Cerebellar cortex (tissue), 1 donor: ENCODE data around the gene CATSPERB.
"Not testable (repeated sequence)": the region's sequence is repeated elsewhere in the genome, so short reads cannot be mapped to it uniquely, and the experiment has no call there.

ENCODE experiments used
- DNase-seq: peaks from one replicate; pipeline ENCODE4 v3.0.0-alpha.2; 2015; ENCODE audit warnings: low spot score

The CATSPERB gene

GRCh38 chr14:91732439-91732838 lies 553 bp upstream of the CATSPERB start:
- no peak for DNase-seq

GRCh38 chr14:91731018-91731417 lies 868 bp downstream of the CATSPERB start:
- DNase-seq: no peak

GRCh38 chr14:91729756-91730155 lies 2.1 kb downstream of the CATSPERB start:
- DNase-seq: no peak

- DNase-seq: no peak
Measured at GRCh38 chr14:91728616-91729183, 3.2 kb downstream of the CATSPERB start.

GRCh38 chr14:91727121-91727520 lies 4.8 kb downstream of the CATSPERB start:
- DNase-seq: no peak

- no peak for DNase-seq
Measured at GRCh38 chr14:91723501-91723900, 8.4 kb downstream of the CATSPERB start.

- DNase-seq: no peak
Measured at GRCh38 chr14:91722386-91722785, 9.5 kb downstream of the CATSPERB start.

- no peak for DNase-seq
Measured at GRCh38 chr14:91719839-91720238, 12.0 kb downstream of the CATSPERB start.

- DNase-seq: no peak
Measured at GRCh38 chr14:91716999-91717398, 14.9 kb downstream of the CATSPERB start.

GRCh38 chr14:91714805-91715204 lies 17.1 kb downstream of the CATSPERB start:
- no peak for DNase-seq

GRCh38 chr14:91708795-91709194 lies 23.1 kb downstream of the CATSPERB start:
- no peak for DNase-seq

GRCh38 chr14:91706996-91707395 lies 24.9 kb downstream of the CATSPERB start:
- DNase-seq: no peak

- DNase-seq: no peak
Measured at GRCh38 chr14:91694643-91695042, 37.2 kb downstream of the CATSPERB start.

- no peak for DNase-seq
Measured at GRCh38 chr14:91693346-91693745, 38.5 kb downstream of the CATSPERB start.

GRCh38 chr14:91692075-91692474 lies 39.8 kb downstream of the CATSPERB start:
- no peak for DNase-seq

- no peak for DNase-seq
Measured at GRCh38 chr14:91689608-91690007, 42.3 kb downstream of the CATSPERB start.

GRCh38 chr14:91687436-91687835 lies 44.5 kb downstream of the CATSPERB start:
- DNase-seq: not testable (repeated sequence)

GRCh38 chr14:91685600-91685999 lies 46.3 kb downstream of the CATSPERB start:
- DNase-seq: no peak

GRCh38 chr14:91681893-91682563 lies 49.9 kb downstream of the CATSPERB start:
- no peak for DNase-seq

- no peak for DNase-seq
Measured at GRCh38 chr14:91681118-91681517, 50.8 kb downstream of the CATSPERB start.

- no peak for DNase-seq
Measured at GRCh38 chr14:91679273-91679672, 52.6 kb downstream of the CATSPERB start.

- not testable (repeated sequence) for DNase-seq
Measured at GRCh38 chr14:91677687-91678086, 54.2 kb downstream of the CATSPERB start.

GRCh38 chr14:91674911-91675310 lies 57.0 kb downstream of the CATSPERB start:
- DNase-seq: no peak

GRCh38 chr14:91669867-91670266 lies 62.0 kb downstream of the CATSPERB start:
- DNase-seq: no peak
